Measurements from ENCODE around the gene CNTFR.

DNA sequence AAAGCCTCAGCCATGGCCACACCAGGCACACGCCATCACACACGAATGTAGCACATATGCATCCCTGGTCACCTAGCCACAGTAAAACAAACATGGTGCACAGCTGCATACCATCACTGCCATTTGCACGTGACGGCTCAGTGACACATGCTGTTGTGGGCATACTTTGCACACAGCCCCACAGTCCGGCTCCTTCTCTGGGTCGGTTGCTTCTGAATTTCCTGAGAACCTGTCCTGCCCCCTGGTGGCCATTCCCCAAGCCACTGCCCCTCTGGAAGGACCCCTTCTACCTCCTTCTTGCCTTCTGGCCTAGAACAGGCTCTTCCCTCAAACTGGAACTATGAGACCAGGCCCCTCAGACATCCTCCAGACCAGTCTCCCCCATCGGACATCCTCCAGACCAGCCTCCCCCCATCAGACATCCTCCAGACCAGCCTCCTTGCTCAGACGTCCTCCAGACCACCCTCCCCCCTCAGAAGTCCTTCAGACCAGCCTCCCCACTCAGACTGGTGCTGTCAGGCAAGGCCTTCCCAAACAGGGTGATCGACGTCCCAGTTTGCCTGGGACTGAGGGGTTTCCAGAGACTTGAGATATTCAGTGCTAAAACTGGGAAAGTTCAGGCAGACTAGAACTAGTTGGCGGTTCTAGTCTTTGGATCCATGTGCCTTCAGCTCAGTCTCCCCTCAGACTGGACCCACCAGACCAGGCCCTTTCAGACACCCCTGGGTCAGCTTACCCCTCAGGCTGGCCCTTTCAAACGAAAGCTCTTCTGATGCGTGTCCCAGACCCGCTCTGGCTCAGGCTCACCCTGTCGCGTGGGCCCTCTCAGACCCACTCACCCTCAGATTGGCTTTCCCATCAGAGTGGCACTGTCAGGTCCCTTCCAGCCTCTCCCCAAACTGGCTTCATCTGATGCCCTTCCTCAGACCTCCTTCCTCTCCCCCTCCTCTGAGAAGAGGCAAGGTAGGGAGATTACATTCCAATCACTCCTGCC, 42.4 kb downstream of the CNTFR start:
- TF ChIP-seq POLR2A (IDR thresholded peaks at IDR 0.05) = no peak
- TF ChIP-seq CTCF (IDR thresholded peaks at IDR 0.05) = peak; percentile 47 to 57 (median 54)
